Kidney epithelial cell (primary cell): Measurements from ENCODE around the gene DGCR2. TPM values are rescaled to one million over a fixed set of nuclear protein-coding genes. Genes with fewer than 3 reads are reported as not detected.
"Not testable (repeated sequence)": the region's sequence is repeated elsewhere in the genome, so short reads cannot be mapped to it uniquely, and the experiment has no call there.

Experiments
- DNase-seq: peaks from one replicate; pipeline ENCODE4 v3.0.0-alpha.2; 2010; ENCODE audit warnings: low read depth
- H3K27me3 ChIP-seq: 2 replicates; pipeline ENCODE4 v1.6.0; 2011; ENCODE audit warnings: low read length; ENCODE audit not compliant: control insufficient read depth, insufficient read depth
- H3K36me3 ChIP-seq: 2 replicates; pipeline ENCODE4 v1.5.1; 2011; ENCODE audit warnings: low read length; ENCODE audit not compliant: control insufficient read depth, insufficient read depth
- H3K4me3 ChIP-seq: 2 replicates; pipeline ENCODE4 v1.5.1; 2011; ENCODE audit warnings: low read depth, mild to moderate bottlenecking, control low read depth, low read length
- total RNA-seq: library from RNA; depleted of rRNA; stranded (reverse); fragments of >200 nt; gene quantifications from 2 replicates; pipeline ENCODE4 v1.2.3, GENCODE V29; 2015
- TF ChIP-seq, protein P1 (sequence below): IDR thresholded peaks from 2 replicates; pipeline ENCODE4 v1.5.1; 2011; ENCODE audit warnings: mild to moderate bottlenecking, moderate library complexity, low read length, control low read depth, inconsistent platforms; ENCODE audit not compliant: insufficient read depth, poor library complexity, severe bottlenecking

Gene DGCR2
- total RNA-seq, 1 donor from 2014 or later: 71.2 TPM

DNA sequence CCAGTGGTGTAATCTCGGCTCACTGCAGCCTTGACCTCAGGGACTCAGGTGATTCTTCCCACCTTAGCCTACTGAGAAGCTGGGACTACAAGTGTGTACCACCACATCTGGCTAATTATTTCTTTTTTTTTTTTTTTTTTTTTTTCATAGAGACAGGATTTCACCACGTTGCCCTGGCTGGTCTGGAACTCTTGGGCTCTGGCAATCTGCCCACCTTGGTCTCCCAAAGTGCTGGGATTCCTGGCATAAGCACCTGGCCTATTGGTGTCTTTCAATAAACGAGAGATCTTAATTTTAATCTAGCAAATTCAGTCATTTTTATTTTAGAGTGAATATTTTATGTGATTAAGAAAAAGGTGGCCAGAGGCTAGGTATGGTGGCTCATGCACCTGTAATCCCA lies 40.1 kb downstream of the DGCR2 start:
- Histone ChIP-seq H3K27me3 (no peaks in the 10 kb centered on the region), H3K36me3 (no peaks in the 10 kb centered on the region), H3K4me3 (no peak overlapping the region)
- no peak for DNase-seq
- TF ChIP-seq, protein P1, sequence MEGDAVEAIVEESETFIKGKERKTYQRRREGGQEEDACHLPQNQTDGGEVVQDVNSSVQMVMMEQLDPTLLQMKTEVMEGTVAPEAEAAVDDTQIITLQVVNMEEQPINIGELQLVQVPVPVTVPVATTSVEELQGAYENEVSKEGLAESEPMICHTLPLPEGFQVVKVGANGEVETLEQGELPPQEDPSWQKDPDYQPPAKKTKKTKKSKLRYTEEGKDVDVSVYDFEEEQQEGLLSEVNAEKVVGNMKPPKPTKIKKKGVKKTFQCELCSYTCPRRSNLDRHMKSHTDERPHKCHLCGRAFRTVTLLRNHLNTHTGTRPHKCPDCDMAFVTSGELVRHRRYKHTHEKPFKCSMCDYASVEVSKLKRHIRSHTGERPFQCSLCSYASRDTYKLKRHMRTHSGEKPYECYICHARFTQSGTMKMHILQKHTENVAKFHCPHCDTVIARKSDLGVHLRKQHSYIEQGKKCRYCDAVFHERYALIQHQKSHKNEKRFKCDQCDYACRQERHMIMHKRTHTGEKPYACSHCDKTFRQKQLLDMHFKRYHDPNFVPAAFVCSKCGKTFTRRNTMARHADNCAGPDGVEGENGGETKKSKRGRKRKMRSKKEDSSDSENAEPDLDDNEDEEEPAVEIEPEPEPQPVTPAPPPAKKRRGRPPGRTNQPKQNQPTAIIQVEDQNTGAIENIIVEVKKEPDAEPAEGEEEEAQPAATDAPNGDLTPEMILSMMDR: no peak

DNA sequence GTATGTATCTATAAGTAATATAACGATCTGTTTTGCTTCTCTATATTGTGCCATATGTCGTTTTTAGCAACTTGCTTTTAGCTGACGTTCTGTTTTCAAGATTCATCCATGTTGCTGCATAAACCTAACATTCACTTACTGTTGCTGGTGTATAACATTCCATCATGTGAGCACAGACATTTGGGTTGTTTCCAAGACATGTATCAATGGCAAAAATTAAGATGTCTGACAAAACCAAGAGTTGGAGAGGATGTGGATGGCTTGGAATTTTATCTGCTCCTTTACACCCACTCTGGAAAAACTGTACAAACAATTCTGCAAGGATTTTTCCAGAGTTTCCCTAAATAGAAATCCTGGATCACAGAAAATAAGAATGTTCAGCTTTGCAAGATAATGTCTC lies 40.9 kb downstream of the DGCR2 start:
- no peak for DNase-seq
- Histone ChIP-seq H3K36me3 (no peaks in the 10 kb centered on the region), H3K4me3 (no peak overlapping the region), H3K27me3 (no peaks in the 10 kb centered on the region)
- TF ChIP-seq, protein P1: no peak

DNA sequence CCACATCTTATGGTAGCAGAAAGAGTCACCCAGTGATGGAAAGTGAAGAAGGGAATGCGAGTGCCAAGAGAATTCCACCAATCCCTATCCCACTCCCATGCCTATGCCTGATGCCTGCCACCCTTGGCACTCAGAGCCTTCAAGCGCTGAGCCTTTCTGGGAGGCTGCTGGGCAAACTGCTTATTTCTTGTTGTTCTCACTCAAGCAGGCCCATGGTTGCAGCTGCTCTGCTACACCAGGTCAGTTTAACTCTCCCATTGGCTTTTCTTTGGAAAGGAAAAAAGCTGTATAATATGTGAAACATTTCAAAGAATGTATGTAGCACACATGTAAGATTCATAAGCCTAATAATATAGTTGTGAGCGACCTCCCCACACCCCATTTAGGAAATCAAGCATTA lies 41.4 kb downstream of the DGCR2 start:
- DNase-seq: no peak
- H3K36me3 ChIP-seq: no peaks in the 10 kb centered on the region
- H3K27me3 ChIP-seq: no peaks in the 10 kb centered on the region
- TF ChIP-seq, protein P1: no peak
- no peak overlapping the region for H3K4me3 ChIP-seq

DNA sequence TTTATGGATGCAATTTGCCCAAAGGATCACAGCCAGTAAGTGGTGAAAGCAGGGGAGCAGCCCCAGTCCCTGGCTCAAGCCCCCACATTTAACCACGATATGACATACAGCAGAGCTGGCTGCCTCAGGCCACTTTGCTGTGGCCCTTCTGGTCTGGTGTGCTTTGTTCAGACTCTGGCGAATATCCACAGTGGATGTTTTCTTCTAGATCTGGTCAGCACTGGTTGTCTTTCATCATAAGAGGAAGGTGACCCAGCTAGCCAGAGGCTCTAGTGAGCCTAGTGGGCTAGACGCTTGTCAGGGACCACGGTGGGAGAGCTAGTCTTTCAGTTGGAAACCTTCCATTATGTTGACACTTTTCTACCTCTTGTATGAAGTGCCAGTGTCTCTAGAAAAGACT lies 42.5 kb downstream of the DGCR2 start:
- no peak for DNase-seq
- TF ChIP-seq, protein P1: no peak
- no peaks in the 10 kb centered on the region for H3K27me3 ChIP-seq
- no peak overlapping the region for H3K4me3 ChIP-seq
- H3K36me3 ChIP-seq: no peaks in the 10 kb centered on the region

DNA sequence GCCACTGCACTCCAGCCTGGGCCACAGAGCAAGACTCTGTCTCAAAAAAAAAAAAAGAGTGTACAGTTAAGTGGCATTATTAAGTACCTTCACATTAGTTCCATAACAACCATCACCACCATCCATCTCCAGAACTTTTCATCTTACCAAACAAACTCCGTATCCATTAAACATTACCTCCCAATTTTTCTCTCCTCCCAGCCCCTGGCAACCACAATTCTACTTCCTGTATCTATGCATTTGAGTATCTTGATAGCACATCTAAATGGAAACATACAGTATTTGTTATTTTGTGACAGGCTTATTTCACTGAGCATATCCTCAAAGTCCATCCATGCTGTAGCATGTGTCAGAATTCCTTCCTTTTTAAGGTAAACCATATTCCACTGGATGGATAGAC lies 46.8 kb downstream of the DGCR2 start:
- Histone ChIP-seq H3K27me3 (no peaks in the 10 kb centered on the region), H3K36me3 (no peaks in the 10 kb centered on the region), H3K4me3 (no peak overlapping the region)
- no peak for DNase-seq
- TF ChIP-seq, protein P1: no peak

DNA sequence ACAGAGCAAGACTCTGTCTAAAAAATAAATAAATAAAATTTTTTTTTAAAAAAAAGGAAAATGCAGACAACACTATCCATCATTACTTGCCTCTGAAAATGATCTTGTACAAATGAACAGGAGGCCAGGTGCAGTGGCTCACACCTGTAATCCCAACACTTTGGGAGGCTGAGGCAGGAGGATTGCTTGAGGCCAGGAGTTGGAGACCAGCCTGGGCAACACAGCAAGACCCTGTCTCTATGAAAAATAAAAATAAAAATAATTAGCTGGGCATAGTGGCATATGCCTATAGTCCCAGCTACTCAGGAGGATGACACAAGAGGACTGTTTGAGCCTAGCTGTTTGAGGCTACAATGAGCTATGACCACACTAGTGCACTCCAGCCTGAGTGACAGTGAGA lies 49.4 kb downstream of the DGCR2 start:
- H3K36me3 ChIP-seq, H3K27me3 ChIP-seq, DNase-seq: not testable (repeated sequence)

More for the DNA sequence above, 49.4 kb downstream of the DGCR2 start:
- not testable (repeated sequence) for H3K4me3 ChIP-seq
